Parathyroid adenoma (tissue), 2 donors: ENCODE results near the gene NXNL1.
"Not testable (repeated sequence)": the region's sequence is repeated elsewhere in the genome, so short reads cannot be mapped to it uniquely, and the experiment has no call there.

Source experiments
- H2AFZ ChIP-seq: fragments of 300-600 bp; sonication (generic); one replicate; pipeline ENCODE4 v1.7.0; 2017; ENCODE audit warnings: antibody characterized with exemption, mild to moderate bottlenecking
- H3K27ac ChIP-seq: fragments of 300-600 bp; sonication (generic); one replicate; pipeline ENCODE4 v1.7.0; 2017
- H3K27me3 ChIP-seq: fragments of 300-600 bp; sonication (generic); one replicate; pipeline ENCODE4 v1.7.0; 2017; ENCODE audit warnings: low read length; ENCODE audit not compliant: control insufficient read depth, insufficient read depth
- H3K36me3 ChIP-seq: fragments of 300-600 bp; sonication (generic); one replicate; pipeline ENCODE4 v1.7.0; 2017; ENCODE audit warnings: low read length; ENCODE audit not compliant: control insufficient read depth, insufficient read depth
- H3K4me1 ChIP-seq: fragments of 300-600 bp; sonication (generic); one replicate; pipeline ENCODE4 v1.7.0; 2017; ENCODE audit warnings: control low read depth
- H3K4me2 ChIP-seq: fragments of 300-600 bp; sonication (generic); one replicate; pipeline ENCODE4 v1.7.0; 2017; ENCODE audit warnings: low read length
- H3K4me3 ChIP-seq: fragments of 300-600 bp; sonication (generic); one replicate; pipeline ENCODE4 v1.7.0; 2017; ENCODE audit warnings: low read depth, low read length
- H3K79me2 ChIP-seq: fragments of 300-600 bp; sonication (generic); one replicate; pipeline ENCODE4 v1.7.0; 2017; ENCODE audit warnings: control low read depth
- H3K9ac ChIP-seq: fragments of 300-600 bp; sonication (generic); one replicate; pipeline ENCODE4 v1.7.0; 2017; ENCODE audit warnings: mild to moderate bottlenecking
- H3K9me3 ChIP-seq: fragments of 300-600 bp; sonication (generic); one replicate; pipeline ENCODE4 v1.7.0; 2017; ENCODE audit warnings: low read length; ENCODE audit not compliant: control insufficient read depth
- CTCF ChIP-seq: fragments of 300-600 bp; sonication (generic); IDR thresholded peaks from one replicate; pipeline ENCODE4 v1.7.0; 2017; ENCODE audit warnings: antibody characterized with exemption, mild to moderate bottlenecking
- donor health status: primary hyperparathyroidism.

The NXNL1 gene

GRCh38 chr19:17482877-17483604, 22.3 kb upstream of the NXNL1 start:
- Histone ChIP-seq H3K9ac (no peak overlapping the region), H3K4me2 (no peak overlapping the region), H3K36me3 (no peaks in the 10 kb centered on the region), H2AFZ (no peak overlapping the region), H3K4me3 (no peak overlapping the region), H3K27me3 (no peaks in the 10 kb centered on the region), H3K4me1 (no peaks in the 10 kb centered on the region), H3K79me2 (peaks cover 22% of the 10 kb centered on the region), H3K27ac (no peak overlapping the region), H3K9me3 (no peaks in the 10 kb centered on the region)
- TF ChIP-seq CTCF, result no peak

GRCh38 chr19:17481986-17482385, 21.3 kb upstream of the NXNL1 start:
- no peaks in the 10 kb centered on the region for H3K9me3 ChIP-seq
- H3K4me3 ChIP-seq, result no peak overlapping the region
- no peaks in the 10 kb centered on the region for H3K4me1 ChIP-seq
- no peaks in the 10 kb centered on the region for H3K36me3 ChIP-seq
- H3K9ac ChIP-seq, result no peak overlapping the region
- no peak overlapping the region for H3K27ac ChIP-seq
- no peaks in the 10 kb centered on the region for H3K27me3 ChIP-seq
- peaks cover 22% of the 10 kb centered on the region for H3K79me2 ChIP-seq
- H3K4me2 ChIP-seq, result no peak overlapping the region
- no peak for TF ChIP-seq CTCF
- no peak overlapping the region for H2AFZ ChIP-seq

- no peaks in the 10 kb centered on the region for H3K9me3 ChIP-seq
- H2AFZ ChIP-seq, result no peak overlapping the region
- no peak overlapping the region for H3K9ac ChIP-seq
- H3K4me3 ChIP-seq, result no peak overlapping the region
- H3K27ac ChIP-seq, result no peak overlapping the region
- no peaks in the 10 kb centered on the region for H3K27me3 ChIP-seq
- no peak for TF ChIP-seq CTCF
- H3K4me1 ChIP-seq, result peaks cover 8% of the 10 kb centered on the region
- no peaks in the 10 kb centered on the region for H3K36me3 ChIP-seq
- no peak overlapping the region for H3K4me2 ChIP-seq
- H3K79me2 ChIP-seq, result peaks cover 23% of the 10 kb centered on the region
Measured at GRCh38 chr19:17479325-17479791, 18.6 kb upstream of the NXNL1 start.

GRCh38 chr19:17475541-17476115, 14.9 kb upstream of the NXNL1 start:
- H3K36me3 ChIP-seq, result no peaks in the 10 kb centered on the region
- peak overlapping the region; percentile 14 for H3K4me2 ChIP-seq
- no peaks in the 10 kb centered on the region for H3K27me3 ChIP-seq
- H3K27ac ChIP-seq, result peak overlapping the region; percentile 68
- H3K4me3 ChIP-seq, result no peak overlapping the region
- no peak overlapping the region for H3K9ac ChIP-seq
- H3K9me3 ChIP-seq, result no peaks in the 10 kb centered on the region
- peak overlapping the region; percentile 23 for H2AFZ ChIP-seq
- TF ChIP-seq CTCF, result no peak
- peaks cover 14% of the 10 kb centered on the region for H3K4me1 ChIP-seq
- peaks cover 30% of the 10 kb centered on the region for H3K79me2 ChIP-seq

- H3K79me2 ChIP-seq, result peaks cover 30% of the 10 kb centered on the region
- H3K9ac ChIP-seq, result not testable (repeated sequence)
Measured at GRCh38 chr19:17475011-17475540, 14.3 kb upstream of the NXNL1 start.

More at GRCh38 chr19:17475011-17475540, 14.3 kb upstream of the NXNL1 start:
- H2AFZ ChIP-seq, H3K36me3 ChIP-seq, H3K4me3 ChIP-seq, H3K9me3 ChIP-seq, H3K27me3 ChIP-seq: not testable (repeated sequence)
- peak overlapping the region; percentile 68 for H3K27ac ChIP-seq
- peak overlapping the region; percentile 7 for H3K4me2 ChIP-seq
- H3K4me1 ChIP-seq, result peaks cover 14% of the 10 kb centered on the region
